Measurements from ENCODE around the gene PHOX2B. TPM values are rescaled to one million over a fixed set of nuclear protein-coding genes. Genes with fewer than 3 reads are reported as not detected.

The PHOX2B gene
- total RNA-seq: not detected in 2 replicates

GRCh38 chr4:41748571-41749475, at the start of gene PHOX2B:
TSS of gene PHOX2B (minus strand) at chr4:41748725. CDS start at chr4:41748610, 115 bp downstream.

Other genes starting within 250 kb of the PHOX2B start
- gene LIMCH1, start 210.6 kb downstream of the PHOX2B start, total RNA-seq: 0.81 and 9.1 TPM in 2 replicates
- 51.6 and 55.7 TPM in 2 replicates for gene TMEM33, start 186.7 kb upstream of the PHOX2B start, total RNA-seq
- gene DCAF4L1, start 233.0 kb upstream of the PHOX2B start, total RNA-seq: not detected in 2 replicates
- gene SLC30A9, start 241.8 kb upstream of the PHOX2B start, total RNA-seq: 36.5 and 44.9 TPM in 2 replicates